B cell (primary cell): Measurements from ENCODE around the gene SUSD4. TPM values are rescaled to one million over a fixed set of nuclear protein-coding genes. Genes with fewer than 3 reads are reported as not detected.

Source experiments
- ATAC-seq: fragments of 200-7000 bp; cut with Tn5 transposase; one replicate; pipeline ENCODE4 v1.10.0; 2021; ENCODE audit warnings: low read depth, mild to moderate bottlenecking, moderate number of reproducible peaks, moderate library complexity
- CTCF ChIA-PET: fragments of 350-600 bp; sonication (Branson Sonifier 250); formaldehyde crosslinking; loops from one replicate; lab custom pipeline; 2021; ENCODE audit warnings: antibody characterized with exemption, inconsistent platforms; lab: Charles Lee
- POLR2A ChIA-PET: fragments of 350-600 bp; sonication (Branson Sonifier 250); formaldehyde crosslinking; loops from one replicate; lab custom pipeline; 2021; ENCODE audit warnings: antibody characterized with exemption; lab: Charles Lee
- DNase-seq: peaks from one replicate; pipeline ENCODE4 v3.0.0; 2013
- H2AFZ ChIP-seq: 2 replicates; pipeline ENCODE4 v1.6.1; 2012; ENCODE audit warnings: mild to moderate bottlenecking, low read depth, low read length; ENCODE audit not compliant: insufficient read depth, poor library complexity, severe bottlenecking
- H3K27ac ChIP-seq, 2 donors: 1 replicate in 1 of 2; 2 replicates in 1 of 2; pipeline ENCODE4 v1.5.1; 2012 to 2013; ENCODE audit warnings: low read length in 2 of 2, mild to moderate bottlenecking in 2 of 2, moderate library complexity in 1 of 2
- H3K27me3 ChIP-seq, 4 experiments: fragments of 200-600 bp in 1 of 4; sonication (generic) in 1 of 4; replicated peaks in 1 of 4; 1 replicate in 2 of 4; 2 replicates in 2 of 4; pipeline versions ENCODE4 v1.6.1 to v1.7.0; 2013 to 2016; ENCODE audit warnings: low read length in 3 of 4, mild to moderate bottlenecking in 2 of 4, mixed read lengths in 1 of 4, moderate library complexity in 1 of 4; ENCODE audit not compliant: insufficient read depth in 4 of 4, control insufficient read depth in 3 of 4; ENCODE audit errors: control extremely low read depth in 1 of 4
- H3K36me3 ChIP-seq, 2 experiments: replicated peaks in 1 of 2; 1 replicate in 1 of 2; 2 replicates in 1 of 2; pipeline versions ENCODE4 v1.6.1 to v1.7.1; 2013; ENCODE audit warnings: low read length in 1 of 2; ENCODE audit not compliant: insufficient read depth in 2 of 2, control insufficient read depth in 1 of 2; ENCODE audit errors: control extremely low read depth in 1 of 2, extremely low read depth in 1 of 2
- H3K4me1 ChIP-seq, 2 donors: fragments of 200-600 bp in 1 of 2; sonication (generic) in 1 of 2; 1 replicate in 1 of 2; 2 replicates in 1 of 2; pipeline versions ENCODE4 v1.5.1 to v1.6.1; 2013 to 2017; ENCODE audit warnings: low read length in 2 of 2; ENCODE audit not compliant: control insufficient read depth in 2 of 2, insufficient read depth in 2 of 2
- H3K4me2 ChIP-seq: replicated peaks from 2 replicates; pipeline ENCODE3; 2012; ENCODE audit warnings: mild to moderate bottlenecking, low read depth, low read length; ENCODE audit not compliant: poor library complexity, severe bottlenecking
- H3K4me3 ChIP-seq, 5 experiments: fragments of 200-600 bp in 1 of 5; sonication (generic) in 1 of 5; 1 replicate in 3 of 5; 2 replicates in 2 of 5; pipeline versions ENCODE4 v1.5.1 to v1.7.0; 2011 to 2016; ENCODE audit warnings: low read length in 4 of 5, mild to moderate bottlenecking in 4 of 5, low read depth in 2 of 5, control low read depth in 1 of 5, moderate library complexity in 1 of 5; ENCODE audit not compliant: insufficient read depth in 1 of 5; ENCODE audit errors: control extremely low read depth in 1 of 5, extremely low read depth in 1 of 5
- H3K79me2 ChIP-seq: fragments of 200-600 bp; sonication (generic); one replicate; pipeline ENCODE4 v1.6.0; 2016; ENCODE audit warnings: low read length; ENCODE audit not compliant: control insufficient read depth, insufficient read depth
- H3K9ac ChIP-seq: fragments of 200-600 bp; sonication (generic); 2 replicates; pipeline ENCODE4 v1.6.1; 2017; ENCODE audit warnings: mild to moderate bottlenecking, low read length, moderate library complexity
- H3K9me3 ChIP-seq, 3 donors: one replicate each; pipeline versions ENCODE4 v1.6.1 to v1.7.1; 2013; ENCODE audit warnings: low read length in 2 of 3; ENCODE audit not compliant: control insufficient read depth in 2 of 3, insufficient read depth in 1 of 3; ENCODE audit errors: control extremely low read depth in 1 of 3
- H4K20me1 ChIP-seq: 2 replicates; pipeline ENCODE4 v1.6.0; 2012; ENCODE audit warnings: mild to moderate bottlenecking, low read length; ENCODE audit not compliant: insufficient read depth, control insufficient read depth, poor library complexity, severe bottlenecking
- H3K27ac Mint-ChIP-seq: one replicate; pipeline ENCODE4 v1.8.0; 2021; ENCODE audit warnings: mixed read lengths
- H3K27me3 Mint-ChIP-seq: one replicate; pipeline ENCODE4 v1.8.0; 2021; ENCODE audit warnings: mixed read lengths
- H3K4me1 Mint-ChIP-seq: one replicate; pipeline ENCODE4 v1.8.0; 2021; ENCODE audit warnings: mixed read lengths
- H3K4me3 Mint-ChIP-seq: one replicate; pipeline ENCODE4 v1.8.0; 2021; ENCODE audit warnings: mixed read lengths
- H3K9me3 Mint-ChIP-seq: one replicate; pipeline ENCODE4 v1.8.0; 2022; ENCODE audit warnings: mixed read lengths; ENCODE audit not compliant: insufficient read depth
- EZH2 ChIP-seq: IDR thresholded peaks from 2 replicates; pipeline ENCODE4 v1.6.1; 2012; ENCODE audit warnings: borderline replicate concordance, low read depth, mild to moderate bottlenecking, moderate library complexity, low read length; ENCODE audit not compliant: insufficient read depth, poor library complexity, severe bottlenecking
- WGBS: methylation state at CpG from one replicate; pipeline ENCODE4 v1.1.5; 2013; ENCODE audit warnings: missing lambda C conversion rate; ENCODE audit not compliant: insufficient coverage; 5-methylcytosine and 5-hydroxymethylcytosine counted together
- intact Hi-C: fragments of 100-400 bp; cut with micrococcal nuclease; formaldehyde crosslinking; loops from one replicate; pipeline ENCODE4 v1.10.0; 2022
- polyA plus RNA-seq: library from polyadenylated mRNA; depleted of rRNA; stranded (reverse); fragments of >200 nt; gene quantifications from 2 replicates; pipeline ENCODE4 v1.2.3, GENCODE V29; 2012
- total RNA-seq, 2 donors: library from RNA; stranded (reverse); fragments of 120-200 nt in 1 of 2; gene quantifications; 1 replicate in 1 of 2; 2 replicates in 1 of 2; pipeline versions ENCODE4 v1.2.3 to v1.2.4, GENCODE V29; 2013 to 2022
- TF ChIP-seq, protein P1 (sequence below): fragments of 200-600 bp; IDR thresholded peaks from one replicate; pipeline ENCODE4 v1.8.0; 2022; ENCODE audit warnings: antibody characterized with exemption, mild to moderate bottlenecking

Gene SUSD4
- total and polyA plus RNA-seq, 2 donors (not counting 1 experiment from before 2014, with no cell fraction given), result 0.13 TPM; not detected in 1

DNA sequence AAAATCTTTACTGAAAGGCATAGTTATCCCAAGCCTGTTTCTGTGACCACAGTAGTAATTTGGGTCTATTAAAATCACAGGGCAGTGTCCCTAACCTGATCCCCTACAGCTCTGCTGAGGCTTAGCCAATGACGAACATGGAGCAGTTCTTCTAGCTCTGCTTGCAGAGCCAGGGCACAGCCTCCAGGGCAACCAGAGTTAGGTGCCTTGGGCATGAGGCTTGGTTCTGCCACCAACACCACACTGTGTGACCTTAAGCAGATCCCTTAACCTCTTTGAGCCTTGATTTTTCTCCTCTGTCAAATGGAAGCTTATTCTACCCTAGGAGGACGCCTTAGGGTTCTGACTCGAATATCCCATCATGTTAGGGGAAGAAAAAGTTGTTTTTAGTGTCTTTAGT is 134.2 kb downstream of the SUSD4 start:
- no peak overlapping the region for H3K27ac ChIP-seq
- 90% methylated on average over 1 of the region's 3 CpGs for WGBS
- no peaks in the 10 kb centered on the region for H4K20me1 ChIP-seq
- no peaks in the 10 kb centered on the region for H3K36me3 ChIP-seq
- Mint-ChIP-seq H3K4me3 (no peak overlapping the region), H3K27me3 (peaks cover 19% of the 10 kb centered on the region), H3K27ac (no peak overlapping the region), H3K4me1 (no peaks in the 10 kb centered on the region), H3K9me3 (no peaks in the 10 kb centered on the region)
- H3K27me3 ChIP-seq, result no peaks in the 10 kb centered on the region
- H3K9ac ChIP-seq, result no peak overlapping the region
- H3K9me3 ChIP-seq, result peaks cover 0 to 3% (median 0%) of the 10 kb centered on the region in 3 donors
- ChIA-PET CTCF (no interaction called here), POLR2A (no interaction called here)
- no peaks in the 10 kb centered on the region for H3K4me1 ChIP-seq
- no peaks in the 10 kb centered on the region for H3K79me2 ChIP-seq
- no peak for ATAC-seq
- H3K4me2 ChIP-seq, result no peak overlapping the region
- intact Hi-C loops, result no loop called here
- H3K4me3 ChIP-seq, result no peak overlapping the region
- H2AFZ ChIP-seq, result no peak overlapping the region
- DNase-seq, result no peak
- no peak for TF ChIP-seq EZH2
- TF ChIP-seq, protein P1, sequence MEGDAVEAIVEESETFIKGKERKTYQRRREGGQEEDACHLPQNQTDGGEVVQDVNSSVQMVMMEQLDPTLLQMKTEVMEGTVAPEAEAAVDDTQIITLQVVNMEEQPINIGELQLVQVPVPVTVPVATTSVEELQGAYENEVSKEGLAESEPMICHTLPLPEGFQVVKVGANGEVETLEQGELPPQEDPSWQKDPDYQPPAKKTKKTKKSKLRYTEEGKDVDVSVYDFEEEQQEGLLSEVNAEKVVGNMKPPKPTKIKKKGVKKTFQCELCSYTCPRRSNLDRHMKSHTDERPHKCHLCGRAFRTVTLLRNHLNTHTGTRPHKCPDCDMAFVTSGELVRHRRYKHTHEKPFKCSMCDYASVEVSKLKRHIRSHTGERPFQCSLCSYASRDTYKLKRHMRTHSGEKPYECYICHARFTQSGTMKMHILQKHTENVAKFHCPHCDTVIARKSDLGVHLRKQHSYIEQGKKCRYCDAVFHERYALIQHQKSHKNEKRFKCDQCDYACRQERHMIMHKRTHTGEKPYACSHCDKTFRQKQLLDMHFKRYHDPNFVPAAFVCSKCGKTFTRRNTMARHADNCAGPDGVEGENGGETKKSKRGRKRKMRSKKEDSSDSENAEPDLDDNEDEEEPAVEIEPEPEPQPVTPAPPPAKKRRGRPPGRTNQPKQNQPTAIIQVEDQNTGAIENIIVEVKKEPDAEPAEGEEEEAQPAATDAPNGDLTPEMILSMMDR, result no peak

DNA sequence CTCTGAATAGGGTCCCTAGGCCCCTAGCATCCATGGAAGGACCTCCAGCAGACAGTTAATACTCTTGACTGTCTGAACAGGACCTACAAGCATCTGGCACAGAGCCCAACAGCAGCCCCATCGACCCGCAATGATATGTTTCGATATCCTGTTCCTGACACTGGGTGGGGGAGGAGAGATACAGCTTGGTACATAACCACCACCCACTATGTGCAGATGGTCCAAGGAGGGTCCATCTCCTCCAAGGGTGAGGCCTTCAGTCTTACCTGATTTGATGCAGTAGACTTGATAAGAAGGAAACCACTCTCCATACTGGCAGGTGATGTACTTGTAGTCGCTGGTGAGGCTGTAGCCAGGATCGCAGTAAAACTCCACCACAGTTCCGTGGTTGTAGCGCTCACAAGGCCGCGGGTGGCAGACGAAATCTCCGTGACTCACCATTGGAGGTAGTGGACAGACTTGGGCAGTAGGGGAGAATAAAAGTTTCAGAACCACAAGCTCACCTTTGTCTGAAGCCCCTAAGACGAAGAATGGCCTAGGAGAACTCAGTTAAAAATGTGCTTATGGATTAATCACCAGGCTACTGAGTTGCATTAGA is 134.9 kb downstream of the SUSD4 start:
- H3K4me3 Mint-ChIP-seq, result no peak overlapping the region
- no peak overlapping the region for H3K9ac ChIP-seq
- H4K20me1 ChIP-seq, result no peaks in the 10 kb centered on the region
- no peak overlapping the region for H3K4me2 ChIP-seq
- H3K27me3 Mint-ChIP-seq, result peaks cover 19% of the 10 kb centered on the region
- no peaks in the 10 kb centered on the region for H3K79me2 ChIP-seq
- no peaks in the 10 kb centered on the region for H3K9me3 Mint-ChIP-seq
- ChIA-PET POLR2A (no interaction called here), CTCF (no interaction called here)
- peaks cover 0 to 2% (median 0%) of the 10 kb centered on the region in 3 donors for H3K9me3 ChIP-seq
- no peak for TF ChIP-seq EZH2
- TF ChIP-seq, protein P1, result no peak
- 93% methylated on average over 9 of the region's 12 CpGs for WGBS
- H3K27ac Mint-ChIP-seq, result no peak overlapping the region
- no peaks in the 10 kb centered on the region for H3K27me3 ChIP-seq
- H2AFZ ChIP-seq, result no peak overlapping the region
- ATAC-seq, result no peak
- no peak for DNase-seq
- H3K36me3 ChIP-seq, result no peaks in the 10 kb centered on the region
- no peaks in the 10 kb centered on the region for H3K4me1 Mint-ChIP-seq
- intact Hi-C loops, result no loop called here
- H3K4me1 ChIP-seq, result no peaks in the 10 kb centered on the region
- no peak overlapping the region for H3K27ac ChIP-seq
- H3K4me3 ChIP-seq, result no peak overlapping the region
